OCI-LY3 (cell line): ENCODE data around the gene DUSP5.

Experiments used
- EZH2phosphoT487 ChIP-seq: fragments of 200-600 bp; shearing (Covaris generic); IDR thresholded peaks from 2 replicates; pipeline ENCODE4 v1.6.1; 2018; ENCODE audit warnings: antibody characterized with exemption, mixed run types, low read depth
- TF ChIP-seq, protein P1 (sequence below): fragments of 200-600, 300-600 bp; sonication (generic); IDR thresholded peaks from 2 replicates; pipeline ENCODE4 v1.5.1; 2014; ENCODE audit warnings: antibody characterized with exemption, low read length, low read depth

DNA sequence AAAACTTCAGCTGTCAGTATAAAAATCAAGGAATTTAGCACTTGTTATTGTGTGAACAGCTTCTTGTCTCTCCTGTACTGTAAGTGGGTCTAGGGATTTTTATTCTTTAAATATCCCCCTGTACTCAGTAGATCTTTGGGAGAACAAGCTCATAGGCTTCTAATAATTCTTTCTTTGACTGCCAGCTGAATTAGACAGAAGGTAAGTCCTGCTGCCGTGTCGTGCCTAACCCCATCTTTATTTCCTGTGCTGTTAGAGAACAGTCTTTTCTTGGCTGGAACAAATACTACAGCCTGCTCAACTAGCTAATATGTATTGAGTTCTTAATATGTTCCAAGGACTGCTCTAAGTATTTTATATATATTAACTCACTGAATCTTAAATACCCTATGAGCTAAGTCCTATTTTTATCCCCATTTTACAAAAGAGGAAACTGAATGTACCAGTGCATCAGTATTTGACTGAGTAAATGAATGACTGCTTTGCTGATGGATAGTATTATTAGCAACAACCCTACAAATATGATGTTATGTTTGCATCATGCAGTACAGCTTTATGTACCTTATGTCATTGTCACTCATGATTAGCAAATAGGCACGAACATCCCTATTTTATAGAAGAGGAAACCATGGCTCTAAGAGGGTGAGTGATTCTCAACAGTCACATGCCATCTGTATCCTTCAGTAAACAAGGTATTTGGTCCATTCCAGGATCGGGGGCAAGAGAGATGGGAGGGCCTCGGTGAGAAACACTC, 5.5 kb upstream of the DUSP5 start:
- TF ChIP-seq, protein P1, sequence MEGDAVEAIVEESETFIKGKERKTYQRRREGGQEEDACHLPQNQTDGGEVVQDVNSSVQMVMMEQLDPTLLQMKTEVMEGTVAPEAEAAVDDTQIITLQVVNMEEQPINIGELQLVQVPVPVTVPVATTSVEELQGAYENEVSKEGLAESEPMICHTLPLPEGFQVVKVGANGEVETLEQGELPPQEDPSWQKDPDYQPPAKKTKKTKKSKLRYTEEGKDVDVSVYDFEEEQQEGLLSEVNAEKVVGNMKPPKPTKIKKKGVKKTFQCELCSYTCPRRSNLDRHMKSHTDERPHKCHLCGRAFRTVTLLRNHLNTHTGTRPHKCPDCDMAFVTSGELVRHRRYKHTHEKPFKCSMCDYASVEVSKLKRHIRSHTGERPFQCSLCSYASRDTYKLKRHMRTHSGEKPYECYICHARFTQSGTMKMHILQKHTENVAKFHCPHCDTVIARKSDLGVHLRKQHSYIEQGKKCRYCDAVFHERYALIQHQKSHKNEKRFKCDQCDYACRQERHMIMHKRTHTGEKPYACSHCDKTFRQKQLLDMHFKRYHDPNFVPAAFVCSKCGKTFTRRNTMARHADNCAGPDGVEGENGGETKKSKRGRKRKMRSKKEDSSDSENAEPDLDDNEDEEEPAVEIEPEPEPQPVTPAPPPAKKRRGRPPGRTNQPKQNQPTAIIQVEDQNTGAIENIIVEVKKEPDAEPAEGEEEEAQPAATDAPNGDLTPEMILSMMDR = no peak
- no peak for TF ChIP-seq EZH2phosphoT487
